ENCODE measurements around the gene FGFBP2.

GRCh38 chr4:15944895-15945294 is 18.1 kb downstream of the FGFBP2 start:
- TF ChIP-seq CTCF (IDR thresholded peaks at IDR 0.05; ENCODE audit: insufficient read depth, low read length) (no peak), REST (IDR thresholded peaks at IDR 0.05; ENCODE audit: insufficient replicate concordance, low read depth) (no peak), POLR2AphosphoS5 (IDR thresholded peaks at IDR 0.05; ENCODE audit: low read depth) (no peak), SPI1 (IDR thresholded peaks at IDR 0.05; ENCODE audit: borderline replicate concordance, low read depth) (no peak), GABPA (IDR thresholded peaks at IDR 0.05; ENCODE audit: low read depth) (no peak)

All from HL-60 (cell line).